Measurements from ENCODE around the gene TCF12.

GRCh38 chr15:57316451-57316850 lies 398.0 kb downstream of the TCF12 start:
- TF ChIP-seq POLR2A (IDR thresholded peaks at IDR 0.05; ENCODE audit: low read depth) (no peak), POLR2AphosphoS5 (IDR thresholded peaks at IDR 0.05) (no peak)
- TF ChIP-seq, protein P1, sequence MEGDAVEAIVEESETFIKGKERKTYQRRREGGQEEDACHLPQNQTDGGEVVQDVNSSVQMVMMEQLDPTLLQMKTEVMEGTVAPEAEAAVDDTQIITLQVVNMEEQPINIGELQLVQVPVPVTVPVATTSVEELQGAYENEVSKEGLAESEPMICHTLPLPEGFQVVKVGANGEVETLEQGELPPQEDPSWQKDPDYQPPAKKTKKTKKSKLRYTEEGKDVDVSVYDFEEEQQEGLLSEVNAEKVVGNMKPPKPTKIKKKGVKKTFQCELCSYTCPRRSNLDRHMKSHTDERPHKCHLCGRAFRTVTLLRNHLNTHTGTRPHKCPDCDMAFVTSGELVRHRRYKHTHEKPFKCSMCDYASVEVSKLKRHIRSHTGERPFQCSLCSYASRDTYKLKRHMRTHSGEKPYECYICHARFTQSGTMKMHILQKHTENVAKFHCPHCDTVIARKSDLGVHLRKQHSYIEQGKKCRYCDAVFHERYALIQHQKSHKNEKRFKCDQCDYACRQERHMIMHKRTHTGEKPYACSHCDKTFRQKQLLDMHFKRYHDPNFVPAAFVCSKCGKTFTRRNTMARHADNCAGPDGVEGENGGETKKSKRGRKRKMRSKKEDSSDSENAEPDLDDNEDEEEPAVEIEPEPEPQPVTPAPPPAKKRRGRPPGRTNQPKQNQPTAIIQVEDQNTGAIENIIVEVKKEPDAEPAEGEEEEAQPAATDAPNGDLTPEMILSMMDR (IDR thresholded peaks at IDR 0.05): no peak

All from esophagus muscularis mucosa (tissue), 3 donors.